ENCODE results near the gene RAB11A. TPM values are rescaled to one million over a fixed set of nuclear protein-coding genes. Genes with fewer than 3 reads are reported as not detected.

The RAB11A gene
- total RNA-seq, 2 donors from 2014 or later = 178 to 223 TPM

GRCh38 chr15:65884511-65884910 is 15.2 kb downstream of the RAB11A start:
- Histone ChIP-seq H3K27ac (no peak overlapping the region), H3K27me3 (replicated peaks; ENCODE audit: insufficient read depth) (no peaks in the 10 kb centered on the region), H3K4me1 (replicated peaks) (no peaks in the 10 kb centered on the region), H3K9me3 (no peaks in the 10 kb centered on the region), H3K36me3 (no peaks in the 10 kb centered on the region), H3K4me3 (no peak overlapping the region)
- intact Hi-C loops (cut with DNase I) = no loop called here
- no peak for TF ChIP-seq CTCF (IDR thresholded peaks at IDR 0.05)
- no peak for TF ChIP-seq POLR2A (IDR thresholded peaks at IDR 0.05)
- TF ChIP-seq POLR2AphosphoS5 (IDR thresholded peaks at IDR 0.05) = no peak
- no peak for DNase-seq (ENCODE audit: low spot score)

GRCh38 chr15:65885668-65886218 is 16.5 kb downstream of the RAB11A start:
- TF ChIP-seq CTCF (IDR thresholded peaks at IDR 0.05) (no peak), POLR2AphosphoS5 (IDR thresholded peaks at IDR 0.05) (no peak), POLR2A (IDR thresholded peaks at IDR 0.05) (no peak)
- Histone ChIP-seq H3K27ac (no peak overlapping the region), H3K9me3 (no peaks in the 10 kb centered on the region), H3K36me3 (no peaks in the 10 kb centered on the region), H3K27me3 (replicated peaks; ENCODE audit: insufficient read depth) (no peaks in the 10 kb centered on the region), H3K4me3 (no peak overlapping the region), H3K4me1 (replicated peaks) (no peaks in the 10 kb centered on the region)
- WGBS = 46% methylated on average over 4 of the region's 4 CpGs
- no peak for DNase-seq (ENCODE audit: low spot score)
- intact Hi-C loops (cut with DNase I) = no loop called here

- no peak for DNase-seq (ENCODE audit: low spot score)
- H3K27ac ChIP-seq = no peak overlapping the region
- H3K27me3 ChIP-seq (replicated peaks; ENCODE audit: insufficient read depth) = no peaks in the 10 kb centered on the region
- no peaks in the 10 kb centered on the region for H3K9me3 ChIP-seq
- no peaks in the 10 kb centered on the region for H3K4me1 ChIP-seq (replicated peaks)
- 83% methylated on average over 3 of the region's 3 CpGs for WGBS
- TF ChIP-seq POLR2AphosphoS5 (IDR thresholded peaks at IDR 0.05) (no peak), CTCF (IDR thresholded peaks at IDR 0.05) (no peak)
- H3K4me3 ChIP-seq = no peak overlapping the region
- intact Hi-C loops (cut with DNase I) = no loop called here
- no peaks in the 10 kb centered on the region for H3K36me3 ChIP-seq
These were observed 18.3 kb downstream of the RAB11A start for GRCh38 chr15:65887565-65887964.

- H3K4me1 ChIP-seq (replicated peaks) = no peaks in the 10 kb centered on the region
- intact Hi-C loops (cut with DNase I) = no loop called here
- no peaks in the 10 kb centered on the region for H3K9me3 ChIP-seq
- H3K4me3 ChIP-seq = no peak overlapping the region
- no peak for TF ChIP-seq POLR2A (IDR thresholded peaks at IDR 0.05)
- TF ChIP-seq POLR2AphosphoS5 (IDR thresholded peaks at IDR 0.05) = no peak
- TF ChIP-seq CTCF (IDR thresholded peaks at IDR 0.05) = no peak
- H3K27ac ChIP-seq = no peak overlapping the region
- no peak for DNase-seq (ENCODE audit: low spot score)
- 87% methylated on average over 3 of the region's 3 CpGs for WGBS
- no peaks in the 10 kb centered on the region for H3K27me3 ChIP-seq (replicated peaks; ENCODE audit: insufficient read depth)
- no peaks in the 10 kb centered on the region for H3K36me3 ChIP-seq
These were observed 19.7 kb downstream of the RAB11A start for GRCh38 chr15:65888981-65889380.

- no peaks in the 10 kb centered on the region for H3K9me3 ChIP-seq
- no peak for DNase-seq (ENCODE audit: low spot score)
- no peak overlapping the region for H3K4me3 ChIP-seq
- 88% methylated on average over 5 of the region's 5 CpGs for WGBS
- intact Hi-C loops (cut with DNase I) = no loop called here
- no peaks in the 10 kb centered on the region for H3K36me3 ChIP-seq
- no peak overlapping the region for H3K27ac ChIP-seq
- no peaks in the 10 kb centered on the region for H3K27me3 ChIP-seq (replicated peaks; ENCODE audit: insufficient read depth)
- TF ChIP-seq POLR2AphosphoS5 (IDR thresholded peaks at IDR 0.05) = no peak
- TF ChIP-seq CTCF (IDR thresholded peaks at IDR 0.05) = no peak
- no peak for TF ChIP-seq POLR2A (IDR thresholded peaks at IDR 0.05)
- H3K4me1 ChIP-seq (replicated peaks) = no peaks in the 10 kb centered on the region
These were observed 23.8 kb downstream of the RAB11A start for GRCh38 chr15:65893060-65893459.

Measured in prostate gland (tissue), 2 donors.